GM21723 (cell line): ENCODE measurements around the gene UBE2N.
A peak's percentile ranks its signal among the peaks of the same experiment; 100 is the strongest.

ENCODE experiments used
- ATAC-seq: cut with Tn5 transposase; IDR thresholded peaks from one replicate; pipeline ENCODE4 v1.9.1; 2021; ENCODE audit warnings: mild to moderate bottlenecking, moderate library complexity; ENCODE audit not compliant: unreplicated experiment

The UBE2N gene

GRCh38 chr12:93361151-93361919, 80.4 kb downstream of the UBE2N start:
- no peak for ATAC-seq

- no peak for ATAC-seq
Measured at GRCh38 chr12:93360688-93361087, 81.1 kb downstream of the UBE2N start.

GRCh38 chr12:93358821-93359220, 82.9 kb downstream of the UBE2N start:
- no peak for ATAC-seq

- ATAC-seq, result peak; percentile 79
Measured at GRCh38 chr12:93358058-93358457, 83.7 kb downstream of the UBE2N start.

- no peak for ATAC-seq
Measured at GRCh38 chr12:93356214-93356613, 85.5 kb downstream of the UBE2N start.
